MCF 10A (cell line): Measurements from ENCODE around the gene RELL2. TPM values are rescaled to one million over a fixed set of nuclear protein-coding genes. Genes with fewer than 3 reads are reported as not detected.
A peak's percentile ranks its signal among the peaks of the same experiment; 100 is the strongest.

Source experiments
- BruUV-seq: library from RNA; stranded (reverse); fragments of 400-500 nt; replicated peaks from 2 replicates; lab custom pipeline; 2021; lab: Mats Ljungman, UMichigan
- CTCF ChIA-PET: fragments of 300-600 bp; sonication (Branson Sonifier 250); formaldehyde crosslinking; extraction: SDS; loops from one replicate; lab custom pipeline; 2021; ENCODE audit warnings: antibody characterized with exemption, inconsistent platforms; lab: Yijun Ruan, JAX
- POLR2A ChIA-PET: fragments of 300-600, 350-650 bp; sonication (Branson Sonifier 250); formaldehyde crosslinking; extraction: SDS; loops from one replicate; lab custom pipeline; 2020; ENCODE audit warnings: antibody characterized with exemption, inconsistent platforms; lab: Yijun Ruan, JAX
- DNase-seq: peaks from one replicate; pipeline ENCODE4 v3.0.0-alpha.2; 2018; ENCODE audit not compliant: unreplicated experiment
- H3K27ac Mint-ChIP-seq: one replicate; pipeline ENCODE4 v1.8.0; 2022; ENCODE audit warnings: mild to moderate bottlenecking, low read depth, mixed read lengths; ENCODE audit not compliant: unreplicated experiment
- H3K27me3 Mint-ChIP-seq: one replicate; pipeline ENCODE4 v1.8.0; 2022; ENCODE audit warnings: mixed read lengths; ENCODE audit not compliant: insufficient read depth, unreplicated experiment
- H3K36me3 Mint-ChIP-seq: one replicate; pipeline ENCODE4 v1.8.0; 2022; ENCODE audit warnings: mild to moderate bottlenecking, moderate library complexity, mixed read lengths; ENCODE audit not compliant: insufficient read depth, unreplicated experiment
- H3K4me1 Mint-ChIP-seq: one replicate; pipeline ENCODE4 v1.8.0; 2022; ENCODE audit warnings: mixed read lengths; ENCODE audit not compliant: insufficient read depth, unreplicated experiment
- H3K4me3 Mint-ChIP-seq: one replicate; pipeline ENCODE4 v1.8.0; 2022; ENCODE audit warnings: mild to moderate bottlenecking, moderate library complexity, mixed read lengths; ENCODE audit not compliant: unreplicated experiment
- H3K9me3 Mint-ChIP-seq: one replicate; pipeline ENCODE4 v1.8.0; 2022; ENCODE audit warnings: mixed read lengths; ENCODE audit not compliant: unreplicated experiment
- CTCF ChIP-seq: fragments of 200-600 bp; IDR thresholded peaks from one replicate; pipeline ENCODE4 v1.8.0; 2022; ENCODE audit warnings: antibody characterized with exemption, mild to moderate bottlenecking; ENCODE audit not compliant: unreplicated experiment
- intact Hi-C: fragments of 100-400 bp; cut with micrococcal nuclease; formaldehyde crosslinking; loops from 2 replicates; pipeline ENCODE4 v1.14.1; 2022
- total RNA-seq: library from RNA; stranded (reverse); gene quantifications from 2 replicates; pipeline ENCODE4 v1.2.3, GENCODE V29; 2022

Gene RELL2
- total RNA-seq, 1 experiment from 2014 or later, result 12.5 TPM

- no peak for DNase-seq
- no TSS peak for BruUV-seq
Measured at GRCh38 chr5:141597394-141597793, 39.4 kb upstream of the RELL2 start.

GRCh38 chr5:141597814-141598213, 39.0 kb upstream of the RELL2 start:
- DNase-seq, result no peak
- intact Hi-C loops, result no loop called here
- H3K36me3 Mint-ChIP-seq, result peaks cover 37% of the 10 kb centered on the region
- TF ChIP-seq CTCF, result no peak
- H3K27ac Mint-ChIP-seq, result peak overlapping the region; percentile 6
- BruUV-seq, result no TSS peak
- H3K9me3 Mint-ChIP-seq, result no peaks in the 10 kb centered on the region
- POLR2A ChIA-PET, result interaction anchor here (0.6 to 14.7 kb wide), 8 partner anchors 19 to 85 kb away, joined by 3 to 385 read pairs (median 4); partner anchors contain the start of genes DIAPH1, FCHSD1, HDAC3 and RELL2
- H3K4me3 Mint-ChIP-seq, result no peak overlapping the region
- CTCF ChIA-PET, result interaction anchor here (0.6 to 9.1 kb wide), 13 partner anchors 8 to 1252 kb away, joined by 3 to 165 read pairs (median 5); partner anchors contain the start of genes DIAPH1, HDAC3, PCDH1 and RELL2
- no peaks in the 10 kb centered on the region for H3K27me3 Mint-ChIP-seq
- H3K4me1 Mint-ChIP-seq, result peaks cover 18% of the 10 kb centered on the region

More at GRCh38 chr5:141597394-141597793, 39.4 kb upstream of the RELL2 start:
- no peak for TF ChIP-seq CTCF
- Mint-ChIP-seq H3K27me3 (no peaks in the 10 kb centered on the region), H3K9me3 (no peaks in the 10 kb centered on the region), H3K36me3 (peaks cover 41% of the 10 kb centered on the region), H3K4me1 (peaks cover 19% of the 10 kb centered on the region), H3K4me3 (no peak overlapping the region), H3K27ac (peak overlapping the region; percentile 7)
- intact Hi-C loops, result no loop called here
- CTCF ChIA-PET, result interaction anchor here (0.9 to 9.1 kb wide), 8 partner anchors 11 to 282 kb away, joined by 4 to 165 read pairs (median 6); partner anchors contain the start of genes DIAPH1 and PCDH1
- POLR2A ChIA-PET, result interaction anchor here (0.6 to 14.7 kb wide), 7 partner anchors 8 to 86 kb away, joined by 3 to 385 read pairs (median 4); partner anchors contain the start of genes DIAPH1, HDAC3 and RELL2

GRCh38 chr5:141598391-141599345, 38.1 kb upstream of the RELL2 start:
- no peaks in the 10 kb centered on the region for H3K9me3 Mint-ChIP-seq
- no TSS peak for BruUV-seq
- H3K4me1 Mint-ChIP-seq, result peaks cover 20% of the 10 kb centered on the region
- H3K27ac Mint-ChIP-seq, result peak overlapping the region; percentile 6
- H3K27me3 Mint-ChIP-seq, result no peaks in the 10 kb centered on the region
- CTCF ChIA-PET, result interaction anchor here (0.6 to 9.1 kb wide), 12 partner anchors 9 to 1253 kb away, joined by 3 to 165 read pairs (median 5); partner anchors contain the start of genes DIAPH1, HDAC3, PCDH1 and RELL2
- no peak for TF ChIP-seq CTCF
- DNase-seq, result no peak
- H3K4me3 Mint-ChIP-seq, result no peak overlapping the region
- intact Hi-C loops, result no loop called here
- peaks cover 34% of the 10 kb centered on the region for H3K36me3 Mint-ChIP-seq
- POLR2A ChIA-PET, result interaction anchor here (0.6 to 14.7 kb wide), 7 partner anchors 18 to 52 kb away, joined by 3 to 385 read pairs (median 4); partner anchors contain the start of genes DIAPH1, FCHSD1, HDAC3 and RELL2
